Adrenal gland (tissue), 5 donors: ENCODE measurements around the gene ZNF236.

Experiments used
- POLR2A ChIP-seq, 2 donors: fragments of 450-650 bp; IDR thresholded peaks; one replicate each; pipeline ENCODE4 v1.6.1; 2017; ENCODE audit warnings: antibody characterized with exemption in 2 of 2, mild to moderate bottlenecking in 2 of 2, moderate library complexity in 1 of 2
- TF ChIP-seq, protein P1 (sequence below), 6 experiments: fragments of 450-650 bp in 4 of 6; fragments of 200-600 bp in 2 of 6; sonication (generic) in 1 of 6; IDR thresholded peaks; 1 replicate in 5 of 6; 2 replicates in 1 of 6; pipeline versions ENCODE4 v1.5.1 to v1.8.0; 2016 to 2021; ENCODE audit warnings: antibody characterized with exemption in 6 of 6, mild to moderate bottlenecking in 2 of 6, moderate library complexity in 1 of 6
- donor health status: DM: no; HTN: no; CAD: no.

DNA sequence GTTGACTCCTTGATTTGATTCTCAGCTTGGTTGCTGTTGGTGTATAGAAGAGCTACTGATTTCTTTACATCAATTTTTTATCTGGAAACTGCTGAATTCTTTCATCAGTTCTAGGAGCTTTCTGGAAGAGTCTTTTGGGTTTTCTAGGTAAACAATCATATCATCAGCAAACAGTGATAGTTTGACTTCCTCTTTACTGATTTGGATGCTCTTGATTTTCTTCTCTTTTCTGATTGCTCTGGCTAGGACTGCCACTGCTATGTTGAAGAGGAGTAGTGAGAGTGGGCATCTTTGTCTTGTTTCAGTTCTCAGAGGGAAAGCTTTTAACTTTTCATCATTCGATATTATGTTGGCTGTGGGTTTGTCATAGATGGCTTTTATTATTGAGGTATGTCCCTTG is 140.5 kb downstream of the ZNF236 start:
- no peak for TF ChIP-seq POLR2A (IDR thresholded peaks at IDR 0.05)
- TF ChIP-seq, protein P1, sequence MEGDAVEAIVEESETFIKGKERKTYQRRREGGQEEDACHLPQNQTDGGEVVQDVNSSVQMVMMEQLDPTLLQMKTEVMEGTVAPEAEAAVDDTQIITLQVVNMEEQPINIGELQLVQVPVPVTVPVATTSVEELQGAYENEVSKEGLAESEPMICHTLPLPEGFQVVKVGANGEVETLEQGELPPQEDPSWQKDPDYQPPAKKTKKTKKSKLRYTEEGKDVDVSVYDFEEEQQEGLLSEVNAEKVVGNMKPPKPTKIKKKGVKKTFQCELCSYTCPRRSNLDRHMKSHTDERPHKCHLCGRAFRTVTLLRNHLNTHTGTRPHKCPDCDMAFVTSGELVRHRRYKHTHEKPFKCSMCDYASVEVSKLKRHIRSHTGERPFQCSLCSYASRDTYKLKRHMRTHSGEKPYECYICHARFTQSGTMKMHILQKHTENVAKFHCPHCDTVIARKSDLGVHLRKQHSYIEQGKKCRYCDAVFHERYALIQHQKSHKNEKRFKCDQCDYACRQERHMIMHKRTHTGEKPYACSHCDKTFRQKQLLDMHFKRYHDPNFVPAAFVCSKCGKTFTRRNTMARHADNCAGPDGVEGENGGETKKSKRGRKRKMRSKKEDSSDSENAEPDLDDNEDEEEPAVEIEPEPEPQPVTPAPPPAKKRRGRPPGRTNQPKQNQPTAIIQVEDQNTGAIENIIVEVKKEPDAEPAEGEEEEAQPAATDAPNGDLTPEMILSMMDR (IDR thresholded peaks at IDR 0.05) = no peak
